ENCODE measurements around the gene PTPRN2.

The PTPRN2 gene

DNA sequence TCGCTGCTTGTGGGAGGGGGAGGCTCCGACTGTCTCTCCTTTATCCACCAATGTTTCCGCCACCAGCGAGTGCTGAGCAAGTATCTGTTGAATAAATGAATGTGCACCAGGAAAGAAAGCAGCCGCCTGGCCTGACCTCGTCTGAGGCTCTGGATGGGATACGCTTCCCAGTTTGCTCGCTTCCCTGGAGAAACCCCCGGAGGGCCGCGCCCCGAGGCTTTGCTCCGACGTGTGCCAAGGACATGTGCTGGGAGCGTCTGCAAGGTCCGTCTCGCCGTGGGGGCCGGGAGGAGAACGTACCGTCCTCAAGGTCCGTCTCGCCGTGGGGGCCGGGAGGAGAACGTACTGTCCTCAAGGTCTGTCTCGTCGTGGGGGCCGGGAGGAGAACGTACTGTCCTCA, 714.4 kb downstream of the PTPRN2 start:
- no peak overlapping the region for H3K27ac ChIP-seq (ENCODE audit: low read depth, low read length)
- H3K9me3 ChIP-seq (ENCODE audit: control insufficient read depth, insufficient read depth, low read depth, low read length), result peaks cover 29% of the 10 kb centered on the region

GRCh38 chr7:157872447-157872846, 715.2 kb downstream of the PTPRN2 start:
- H3K9me3 ChIP-seq (ENCODE audit: control insufficient read depth, insufficient read depth, low read depth, low read length), result peaks cover 37% of the 10 kb centered on the region
- no peak overlapping the region for H3K4me3 ChIP-seq (ENCODE audit: low read depth, low read length)
- H3K36me3 ChIP-seq (ENCODE audit: control insufficient read depth, insufficient read depth, low read length), result no peaks in the 10 kb centered on the region
- H3K27ac ChIP-seq (ENCODE audit: low read depth, low read length), result no peak overlapping the region
- peaks cover 4% of the 10 kb centered on the region; the same call in 1 of the 2 replicates for H3K27me3 ChIP-seq (ENCODE audit: control insufficient read depth, insufficient read depth, low read length)
- H3K9ac ChIP-seq (ENCODE audit: low read length), result no peak overlapping the region
- H3K4me1 ChIP-seq (ENCODE audit: control insufficient read depth, insufficient read depth, low read length), result peaks cover 7% of the 10 kb centered on the region; the same call in 1 of the 2 replicates

More for the DNA sequence above, 714.4 kb downstream of the PTPRN2 start:
- peaks cover 4% of the 10 kb centered on the region; the same call in 1 of the 2 replicates for H3K27me3 ChIP-seq (ENCODE audit: control insufficient read depth, insufficient read depth, low read length)
- H3K9ac ChIP-seq (ENCODE audit: low read length), result no peak overlapping the region
- H3K36me3 ChIP-seq (ENCODE audit: control insufficient read depth, insufficient read depth, low read length), result no peaks in the 10 kb centered on the region
- no peak overlapping the region for H3K4me3 ChIP-seq (ENCODE audit: low read depth, low read length)
- H3K4me1 ChIP-seq (ENCODE audit: control insufficient read depth, insufficient read depth, low read length), result peaks cover 7% of the 10 kb centered on the region; the same call in 1 of the 2 replicates

- peaks cover 4% of the 10 kb centered on the region; the same call in 1 of the 2 replicates for H3K27me3 ChIP-seq (ENCODE audit: control insufficient read depth, insufficient read depth, low read length)
Measured at GRCh38 chr7:157871681-157872080, 715.9 kb downstream of the PTPRN2 start.

GRCh38 chr7:157870644-157871290, 716.9 kb downstream of the PTPRN2 start:
- H3K36me3 ChIP-seq (ENCODE audit: control insufficient read depth, insufficient read depth, low read length), result no peaks in the 10 kb centered on the region
- peaks cover 45% of the 10 kb centered on the region for H3K9me3 ChIP-seq (ENCODE audit: control insufficient read depth, insufficient read depth, low read depth, low read length)
- H3K9ac ChIP-seq (ENCODE audit: low read length), result no peak overlapping the region
- H3K4me3 ChIP-seq (ENCODE audit: low read depth, low read length), result no peak overlapping the region
- H3K27me3 ChIP-seq (ENCODE audit: control insufficient read depth, insufficient read depth, low read length), result peaks cover 4% of the 10 kb centered on the region; the same call in 1 of the 2 replicates
- H3K4me1 ChIP-seq (ENCODE audit: control insufficient read depth, insufficient read depth, low read length), result peaks cover 7% of the 10 kb centered on the region; the same call in 1 of the 2 replicates
- H3K27ac ChIP-seq (ENCODE audit: low read depth, low read length), result no peak overlapping the region

More at GRCh38 chr7:157871681-157872080, 715.9 kb downstream of the PTPRN2 start:
- Histone ChIP-seq H3K4me1 (ENCODE audit: control insufficient read depth, insufficient read depth, low read length) (peaks cover 7% of the 10 kb centered on the region; the same call in 1 of the 2 replicates), H3K4me3 (ENCODE audit: low read depth, low read length) (no peak overlapping the region), H3K36me3 (ENCODE audit: control insufficient read depth, insufficient read depth, low read length) (no peaks in the 10 kb centered on the region), H3K9ac (ENCODE audit: low read length) (no peak overlapping the region), H3K9me3 (ENCODE audit: control insufficient read depth, insufficient read depth, low read depth, low read length) (peaks cover 40% of the 10 kb centered on the region), H3K27ac (ENCODE audit: low read depth, low read length) (no peak overlapping the region)

DNA sequence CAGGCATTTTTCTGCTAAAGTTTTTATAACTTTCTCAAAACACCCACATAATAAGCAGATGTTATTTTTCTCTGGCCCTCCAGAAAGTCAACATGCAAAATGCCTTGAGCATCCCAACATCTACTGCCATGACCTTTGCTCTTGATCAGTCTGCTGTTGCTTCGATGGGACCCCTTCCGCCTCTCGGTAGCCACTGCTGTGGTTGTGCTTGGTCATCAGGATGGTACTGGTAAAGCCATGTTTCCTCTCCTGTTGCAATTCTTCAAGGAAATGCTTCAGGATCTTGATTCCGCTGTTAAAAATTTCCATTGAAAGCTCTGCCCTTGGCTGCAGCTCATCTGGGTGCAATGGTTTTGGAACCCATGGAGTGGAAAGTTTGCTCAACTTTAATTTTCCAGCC, 717.8 kb downstream of the PTPRN2 start:
- no peak overlapping the region for H3K4me3 ChIP-seq (ENCODE audit: low read depth, low read length)
- no peak overlapping the region for H3K9ac ChIP-seq (ENCODE audit: low read length)
- H3K9me3 ChIP-seq (ENCODE audit: control insufficient read depth, insufficient read depth, low read depth, low read length), result peaks cover 43% of the 10 kb centered on the region
- no peaks in the 10 kb centered on the region for H3K36me3 ChIP-seq (ENCODE audit: control insufficient read depth, insufficient read depth, low read length)
- H3K27me3 ChIP-seq (ENCODE audit: control insufficient read depth, insufficient read depth, low read length), result peaks cover 3% of the 10 kb centered on the region; the same call in 1 of the 2 replicates
- H3K4me1 ChIP-seq (ENCODE audit: control insufficient read depth, insufficient read depth, low read length), result peaks cover 2% of the 10 kb centered on the region; the same call in 1 of the 2 replicates
- no peak overlapping the region for H3K27ac ChIP-seq (ENCODE audit: low read depth, low read length)

- Histone ChIP-seq H3K36me3 (ENCODE audit: control insufficient read depth, insufficient read depth, low read length) (no peaks in the 10 kb centered on the region), H3K27me3 (ENCODE audit: control insufficient read depth, insufficient read depth, low read length) (peaks cover 4% of the 10 kb centered on the region; the same call in 1 of the 2 replicates), H3K9ac (ENCODE audit: low read length) (no peak overlapping the region), H3K9me3 (ENCODE audit: control insufficient read depth, insufficient read depth, low read depth, low read length) (peaks cover 40% of the 10 kb centered on the region), H3K4me1 (ENCODE audit: control insufficient read depth, insufficient read depth, low read length) (no peaks in the 10 kb centered on the region), H3K4me3 (ENCODE audit: low read depth, low read length) (no peak overlapping the region), H3K27ac (ENCODE audit: low read depth, low read length) (no peak overlapping the region)
Measured at GRCh38 chr7:157867685-157868305, 719.8 kb downstream of the PTPRN2 start.

GRCh38 chr7:157866336-157866924, 721.2 kb downstream of the PTPRN2 start:
- no peaks in the 10 kb centered on the region for H3K36me3 ChIP-seq (ENCODE audit: control insufficient read depth, insufficient read depth, low read length)
- H3K9me3 ChIP-seq (ENCODE audit: control insufficient read depth, insufficient read depth, low read depth, low read length), result peaks cover 34% of the 10 kb centered on the region
- H3K4me3 ChIP-seq (ENCODE audit: low read depth, low read length), result no peak overlapping the region
- H3K4me1 ChIP-seq (ENCODE audit: control insufficient read depth, insufficient read depth, low read length), result no peaks in the 10 kb centered on the region
- H3K27me3 ChIP-seq (ENCODE audit: control insufficient read depth, insufficient read depth, low read length), result peaks cover 5% of the 10 kb centered on the region; the same call in 1 of the 2 replicates
- H3K27ac ChIP-seq (ENCODE audit: low read depth, low read length), result no peak overlapping the region
- H3K9ac ChIP-seq (ENCODE audit: low read length), result no peak overlapping the region

GRCh38 chr7:157865351-157866165, 722.1 kb downstream of the PTPRN2 start:
- peaks cover 31% of the 10 kb centered on the region for H3K9me3 ChIP-seq (ENCODE audit: control insufficient read depth, insufficient read depth, low read depth, low read length)
- H3K27ac ChIP-seq (ENCODE audit: low read depth, low read length), result no peak overlapping the region
- no peak overlapping the region for H3K9ac ChIP-seq (ENCODE audit: low read length)
- H3K4me1 ChIP-seq (ENCODE audit: control insufficient read depth, insufficient read depth, low read length), result no peaks in the 10 kb centered on the region
- H3K36me3 ChIP-seq (ENCODE audit: control insufficient read depth, insufficient read depth, low read length), result no peaks in the 10 kb centered on the region
- peaks cover 5% of the 10 kb centered on the region; the same call in 1 of the 2 replicates for H3K27me3 ChIP-seq (ENCODE audit: control insufficient read depth, insufficient read depth, low read length)
- no peak overlapping the region for H3K4me3 ChIP-seq (ENCODE audit: low read depth, low read length)

- H3K4me1 ChIP-seq (ENCODE audit: control insufficient read depth, insufficient read depth, low read length), result no peaks in the 10 kb centered on the region
- no peak overlapping the region for H3K27ac ChIP-seq (ENCODE audit: low read depth, low read length)
- H3K27me3 ChIP-seq (ENCODE audit: control insufficient read depth, insufficient read depth, low read length), result peaks cover 5% of the 10 kb centered on the region; the same call in 1 of the 2 replicates
- H3K9ac ChIP-seq (ENCODE audit: low read length), result no peak overlapping the region
- H3K36me3 ChIP-seq (ENCODE audit: control insufficient read depth, insufficient read depth, low read length), result no peaks in the 10 kb centered on the region
- H3K9me3 ChIP-seq (ENCODE audit: control insufficient read depth, insufficient read depth, low read depth, low read length), result peaks cover 28% of the 10 kb centered on the region
- no peak overlapping the region for H3K4me3 ChIP-seq (ENCODE audit: low read depth, low read length)
Measured at GRCh38 chr7:157864911-157865310, 722.7 kb downstream of the PTPRN2 start.

DNA sequence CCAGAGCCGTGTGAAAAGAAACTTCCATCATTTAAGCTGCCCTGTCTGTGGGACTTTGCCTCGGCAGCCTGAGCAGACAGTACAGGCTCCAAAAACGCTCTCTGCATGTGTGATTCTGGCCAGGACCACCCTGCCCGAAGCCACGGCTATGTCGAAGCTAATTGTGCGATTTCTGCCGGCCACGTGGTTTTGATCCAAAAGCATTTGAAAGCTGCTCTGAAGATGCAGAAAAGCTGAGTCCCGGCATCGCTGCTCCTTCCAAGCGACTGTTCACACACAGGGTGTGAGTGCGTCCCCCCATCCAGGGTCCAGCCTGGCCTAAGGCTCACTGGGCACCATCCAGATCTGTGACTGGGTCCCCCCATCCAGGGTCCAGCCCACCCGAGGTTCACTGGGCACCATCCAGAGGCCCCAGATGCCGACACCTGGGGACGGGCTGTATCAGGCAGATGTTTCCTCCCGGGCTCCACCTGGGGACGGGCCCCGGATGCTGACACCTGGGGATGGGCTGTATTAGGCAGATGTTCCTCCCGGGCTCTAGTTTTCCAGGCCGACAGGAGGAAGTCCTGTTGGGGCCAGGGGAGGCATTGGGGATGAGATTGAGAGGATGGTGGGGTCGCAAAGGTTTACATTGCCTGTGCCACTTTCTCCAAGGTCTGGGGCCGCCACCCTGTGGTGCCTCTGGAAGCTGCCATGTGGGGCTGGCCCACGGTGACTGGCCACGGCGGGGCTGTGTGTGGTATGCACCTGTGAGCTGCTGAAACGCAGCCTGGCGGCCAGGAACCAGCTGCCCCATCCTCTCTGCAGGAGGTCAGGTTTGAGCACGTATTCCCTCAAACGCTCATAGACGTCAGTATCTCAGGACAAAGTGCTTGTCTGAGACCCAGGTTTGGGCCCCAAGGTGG, 723.5 kb downstream of the PTPRN2 start:
- Histone ChIP-seq H3K36me3 (ENCODE audit: control insufficient read depth, insufficient read depth, low read length) (no peaks in the 10 kb centered on the region), H3K27ac (ENCODE audit: low read depth, low read length) (no peak overlapping the region), H3K9me3 (ENCODE audit: control insufficient read depth, insufficient read depth, low read depth, low read length) (peaks cover 23% of the 10 kb centered on the region), H3K9ac (ENCODE audit: low read length) (no peak overlapping the region), H3K4me3 (ENCODE audit: low read depth, low read length) (no peak overlapping the region), H3K27me3 (ENCODE audit: control insufficient read depth, insufficient read depth, low read length) (peaks cover 5% of the 10 kb centered on the region; the same call in 1 of the 2 replicates), H3K4me1 (ENCODE audit: control insufficient read depth, insufficient read depth, low read length) (no peaks in the 10 kb centered on the region)
